ENCODE results near the gene MMP7. TPM values are rescaled to one million over a fixed set of nuclear protein-coding genes. Genes with fewer than 3 reads are reported as not detected.

MMP7 gene
- total RNA-seq, 1 experiment from 2014 or later: not detected

DNA sequence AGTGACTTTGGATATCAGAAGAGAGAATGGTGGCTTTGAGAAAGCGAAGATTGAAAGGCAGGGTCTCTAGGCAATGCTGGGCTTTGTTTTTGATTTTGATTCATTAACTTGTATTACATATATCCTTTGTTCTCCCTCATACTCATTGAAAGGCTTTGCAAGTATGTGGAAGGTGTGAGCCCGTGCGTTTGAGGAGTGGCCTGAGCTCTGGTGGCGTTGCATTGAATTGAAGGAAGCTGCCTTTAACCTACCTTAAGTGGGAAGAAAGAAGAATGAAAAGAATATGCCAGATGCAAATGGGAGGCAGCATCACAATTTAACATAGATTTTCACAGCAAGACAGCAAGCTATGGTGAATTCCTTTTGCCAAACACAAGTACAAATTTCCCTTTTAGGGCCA lies 6.7 kb downstream of the MMP7 start:
- intact Hi-C loops (cut with micrococcal nuclease): no loop called here
- H3K9me3 Mint-ChIP-seq (ENCODE audit: unreplicated experiment): no peaks in the 10 kb centered on the region
- H3K4me1 Mint-ChIP-seq (ENCODE audit: insufficient read depth, unreplicated experiment): peaks cover 8% of the 10 kb centered on the region
- ChIA-PET CTCF (interaction anchor here (0.9 to 1.0 kb wide), 2 partner anchors 28 to 89 kb away, joined by 3 to 8 read pairs; no protein-coding TSS in a partner anchor), POLR2A (interaction anchor here (0.9 to 1.2 kb wide), 6 partner anchors 9 to 50 kb away, joined by 3 to 5 read pairs (median 3); no protein-coding TSS in a partner anchor)
- TF ChIP-seq, protein P1, sequence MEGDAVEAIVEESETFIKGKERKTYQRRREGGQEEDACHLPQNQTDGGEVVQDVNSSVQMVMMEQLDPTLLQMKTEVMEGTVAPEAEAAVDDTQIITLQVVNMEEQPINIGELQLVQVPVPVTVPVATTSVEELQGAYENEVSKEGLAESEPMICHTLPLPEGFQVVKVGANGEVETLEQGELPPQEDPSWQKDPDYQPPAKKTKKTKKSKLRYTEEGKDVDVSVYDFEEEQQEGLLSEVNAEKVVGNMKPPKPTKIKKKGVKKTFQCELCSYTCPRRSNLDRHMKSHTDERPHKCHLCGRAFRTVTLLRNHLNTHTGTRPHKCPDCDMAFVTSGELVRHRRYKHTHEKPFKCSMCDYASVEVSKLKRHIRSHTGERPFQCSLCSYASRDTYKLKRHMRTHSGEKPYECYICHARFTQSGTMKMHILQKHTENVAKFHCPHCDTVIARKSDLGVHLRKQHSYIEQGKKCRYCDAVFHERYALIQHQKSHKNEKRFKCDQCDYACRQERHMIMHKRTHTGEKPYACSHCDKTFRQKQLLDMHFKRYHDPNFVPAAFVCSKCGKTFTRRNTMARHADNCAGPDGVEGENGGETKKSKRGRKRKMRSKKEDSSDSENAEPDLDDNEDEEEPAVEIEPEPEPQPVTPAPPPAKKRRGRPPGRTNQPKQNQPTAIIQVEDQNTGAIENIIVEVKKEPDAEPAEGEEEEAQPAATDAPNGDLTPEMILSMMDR (IDR thresholded peaks at IDR 0.05; ENCODE audit: unreplicated experiment): no peak
- no TSS peak for BruUV-seq (replicated peaks)
- no peak overlapping the region for H3K27ac Mint-ChIP-seq (ENCODE audit: low read depth, unreplicated experiment)
- no peak overlapping the region for H3K4me3 Mint-ChIP-seq (ENCODE audit: unreplicated experiment)
- H3K36me3 Mint-ChIP-seq (ENCODE audit: insufficient read depth, unreplicated experiment): peaks cover 6% of the 10 kb centered on the region
- no peak for DNase-seq (ENCODE audit: unreplicated experiment)
- H3K27me3 Mint-ChIP-seq (ENCODE audit: insufficient read depth, unreplicated experiment): no peaks in the 10 kb centered on the region

DNA sequence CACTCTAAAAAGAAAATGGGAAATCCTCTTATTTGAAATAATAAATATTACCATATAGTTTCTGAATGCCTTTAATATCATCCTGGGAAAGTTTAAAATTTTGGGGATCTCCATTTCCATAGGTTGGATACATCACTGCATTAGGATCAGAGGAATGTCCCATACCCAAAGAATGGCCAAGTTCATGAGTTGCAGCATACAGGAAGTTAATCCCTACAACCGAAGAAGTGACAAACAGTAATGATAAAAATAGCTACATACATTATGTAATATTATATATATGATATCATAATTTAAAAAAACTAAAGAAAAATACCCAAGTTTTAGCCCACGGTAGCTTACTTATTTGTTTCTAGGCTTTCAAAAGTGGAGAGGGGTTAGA lies 7.4 kb downstream of the MMP7 start:
- no peaks in the 10 kb centered on the region for H3K9me3 Mint-ChIP-seq (ENCODE audit: unreplicated experiment)
- BruUV-seq (replicated peaks): no TSS peak
- peaks cover under 1% of the 10 kb centered on the region for H3K4me1 Mint-ChIP-seq (ENCODE audit: insufficient read depth, unreplicated experiment)
- intact Hi-C loops (cut with micrococcal nuclease): no loop called here
- TF ChIP-seq, protein P1 (IDR thresholded peaks at IDR 0.05; ENCODE audit: unreplicated experiment): no peak
- no peak overlapping the region for H3K4me3 Mint-ChIP-seq (ENCODE audit: unreplicated experiment)
- ChIA-PET POLR2A (interaction anchor here (0.7 to 1.2 kb wide), 4 partner anchors 8 to 218 kb away, joined by 3 to 5 read pairs (median 4); no protein-coding TSS in a partner anchor), CTCF (interaction anchor here (0.6 to 1.0 kb wide), 3 partner anchors 27 to 90 kb away, joined by 3 to 8 read pairs (median 3); no protein-coding TSS in a partner anchor)
- DNase-seq (ENCODE audit: unreplicated experiment): no peak
- H3K27ac Mint-ChIP-seq (ENCODE audit: low read depth, unreplicated experiment): no peak overlapping the region
- H3K27me3 Mint-ChIP-seq (ENCODE audit: insufficient read depth, unreplicated experiment): no peaks in the 10 kb centered on the region
- H3K36me3 Mint-ChIP-seq (ENCODE audit: insufficient read depth, unreplicated experiment): peaks cover 6% of the 10 kb centered on the region

DNA sequence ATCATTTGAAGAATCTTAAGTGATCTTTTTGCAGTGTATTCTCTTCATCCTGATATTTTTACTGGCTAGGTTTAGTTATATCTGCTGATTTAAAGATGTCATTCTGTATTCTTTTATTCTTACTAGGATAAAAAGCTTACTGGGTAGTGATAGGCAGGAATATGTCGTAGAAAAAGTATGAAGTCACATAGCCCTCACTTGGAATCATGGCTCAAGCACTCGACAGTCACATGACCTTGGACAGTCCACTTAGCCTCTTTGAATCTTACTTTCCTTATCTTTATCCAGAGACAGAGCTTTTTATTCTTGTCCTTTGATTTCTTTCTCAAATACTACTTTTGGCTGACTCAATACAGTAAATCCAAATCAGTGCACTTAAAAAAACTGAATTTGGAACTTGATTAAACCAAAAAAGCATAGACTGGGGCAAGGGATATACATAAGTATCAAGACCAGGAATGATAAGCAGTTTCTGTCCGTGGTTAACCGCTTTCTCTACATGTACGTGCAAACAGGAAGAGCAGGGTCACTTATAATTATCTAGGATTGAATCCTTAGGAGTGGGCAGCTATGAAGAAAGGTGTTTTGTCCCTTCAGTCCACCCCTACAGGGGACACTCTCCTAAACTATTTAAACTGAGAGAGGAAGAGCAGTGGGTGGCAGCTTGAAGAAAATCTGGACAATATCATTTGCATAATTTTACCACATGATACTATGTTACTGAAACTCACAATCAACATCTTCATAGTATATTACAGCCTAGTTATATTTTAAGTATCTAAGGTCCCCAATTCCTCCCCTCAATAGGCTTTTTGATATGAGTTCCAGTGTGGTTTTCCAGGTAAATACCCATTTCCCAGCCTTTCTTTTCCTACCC lies 8.0 kb downstream of the MMP7 start:
- H3K4me1 Mint-ChIP-seq (ENCODE audit: insufficient read depth, unreplicated experiment): no peaks in the 10 kb centered on the region
- no peaks in the 10 kb centered on the region for H3K9me3 Mint-ChIP-seq (ENCODE audit: unreplicated experiment)
- TF ChIP-seq, protein P1 (IDR thresholded peaks at IDR 0.05; ENCODE audit: unreplicated experiment): no peak
- H3K27me3 Mint-ChIP-seq (ENCODE audit: insufficient read depth, unreplicated experiment): no peaks in the 10 kb centered on the region
- no peak overlapping the region for H3K4me3 Mint-ChIP-seq (ENCODE audit: unreplicated experiment)
- ChIA-PET POLR2A (interaction anchor here (0.7 to 0.8 kb wide), 2 partner anchors 42 to 217 kb away, joined by 3 to 4 read pairs; no protein-coding TSS in a partner anchor), CTCF (interaction anchor here (0.6 to 0.9 kb wide), 4 partner anchors 27 to 132 kb away, joined by 3 to 4 read pairs (median 3); no protein-coding TSS in a partner anchor)
- no peak for DNase-seq (ENCODE audit: unreplicated experiment)
- peaks cover 6% of the 10 kb centered on the region for H3K36me3 Mint-ChIP-seq (ENCODE audit: insufficient read depth, unreplicated experiment)
- H3K27ac Mint-ChIP-seq (ENCODE audit: low read depth, unreplicated experiment): no peak overlapping the region
- no TSS peak for BruUV-seq (replicated peaks)
- intact Hi-C loops (cut with micrococcal nuclease): no loop called here

DNA sequence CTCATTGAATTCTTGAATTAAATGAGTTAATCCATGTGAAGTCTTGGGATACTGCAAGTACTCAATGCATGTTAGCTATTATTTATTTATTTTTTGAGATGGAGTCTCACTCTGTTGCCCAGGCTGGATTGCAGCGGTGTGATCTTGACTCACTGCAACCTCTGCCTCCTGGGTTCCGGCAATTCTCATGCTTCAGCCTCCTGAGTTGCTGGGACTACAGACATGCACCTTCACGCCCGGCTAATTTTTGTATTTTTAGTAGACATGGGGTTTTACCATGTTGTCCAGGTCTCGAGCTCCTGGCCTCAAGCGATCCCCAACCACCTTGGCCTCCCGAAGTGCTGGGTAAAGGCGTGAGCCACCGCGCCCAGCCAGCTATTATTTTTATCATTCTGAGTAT lies 9.4 kb downstream of the MMP7 start:
- ChIA-PET POLR2A (no interaction called here), CTCF (no interaction called here)
- Mint-ChIP-seq H3K27me3 (ENCODE audit: insufficient read depth, unreplicated experiment) (no peaks in the 10 kb centered on the region), H3K27ac (ENCODE audit: low read depth, unreplicated experiment) (no peak overlapping the region), H3K4me3 (ENCODE audit: unreplicated experiment) (no peak overlapping the region), H3K36me3 (ENCODE audit: insufficient read depth, unreplicated experiment) (peaks cover 6% of the 10 kb centered on the region), H3K9me3 (ENCODE audit: unreplicated experiment) (no peaks in the 10 kb centered on the region), H3K4me1 (ENCODE audit: insufficient read depth, unreplicated experiment) (no peaks in the 10 kb centered on the region)
- BruUV-seq (replicated peaks): no TSS peak
- intact Hi-C loops (cut with micrococcal nuclease): no loop called here
- TF ChIP-seq, protein P1 (IDR thresholded peaks at IDR 0.05; ENCODE audit: unreplicated experiment): no peak
- no peak for DNase-seq (ENCODE audit: unreplicated experiment)

All from MCF 10A (cell line).